Thyroid gland (tissue), 4 donors: Measurements from ENCODE around the gene ROBO2. TPM values are rescaled to one million over a fixed set of nuclear protein-coding genes. Genes with fewer than 3 reads are reported as not detected.

Experiments
- DNase-seq, 2 donors: peaks; one replicate each; pipeline ENCODE4 v3.0.0-alpha.2; 2019
- H3K27ac ChIP-seq, 3 donors: fragments of 200-600 bp; sonication (generic); 1 replicate in 2 of 3; 2 replicates in 1 of 3; pipeline ENCODE4 v1.5.1; 2016 to 2019; ENCODE audit warnings: mild to moderate bottlenecking in 1 of 3, moderate library complexity in 1 of 3
- H3K27me3 ChIP-seq: fragments of 200-600 bp; sonication (generic); one replicate; pipeline ENCODE4 v1.5.1; 2019
- H3K36me3 ChIP-seq, 2 donors: fragments of 200-600 bp; sonication (generic); one replicate each; pipeline ENCODE4 v1.5.1; 2016 to 2019
- H3K4me1 ChIP-seq, 2 donors: fragments of 200-600 bp; sonication (generic); one replicate each; pipeline ENCODE4 v1.5.1; 2017 to 2019
- H3K4me3 ChIP-seq, 3 donors: fragments of 200-600 bp; sonication (generic); replicated peaks in 1 of 3; 1 replicate in 2 of 3; 2 replicates in 1 of 3; pipeline ENCODE4 v1.5.1; 2016; ENCODE audit warnings: mild to moderate bottlenecking in 1 of 3
- H3K9me3 ChIP-seq: fragments of 200-600 bp; sonication (generic); one replicate; pipeline ENCODE4 v1.5.1; 2017
- POLR2A ChIP-seq, 2 donors: fragments of 450-650 bp; IDR thresholded peaks; one replicate each; pipeline ENCODE4 v1.6.1; 2017; ENCODE audit warnings: antibody characterized with exemption in 2 of 2, mild to moderate bottlenecking in 2 of 2, moderate library complexity in 1 of 2
- WGBS, 2 donors: methylation state at CpG; one replicate each; pipeline ENCODE4 v1.1.5; 2017; 5-methylcytosine and 5-hydroxymethylcytosine counted together
- intact Hi-C: fragments of 100-400 bp; cut with DNase I; formaldehyde crosslinking; loops from one replicate; pipeline ENCODE4 v1.15.1; 2023
- total RNA-seq, 4 donors: library from RNA; depleted of rRNA; stranded (reverse); fragments of >200 nt; gene quantifications; one replicate each; pipeline ENCODE4 v1.2.3, GENCODE V29; 2016
- TF ChIP-seq, protein P1 (sequence below), 6 experiments: fragments of 200-600 bp in 3 of 6; fragments of 450-650 bp in 3 of 6; sonication (generic) in 3 of 6; IDR thresholded peaks; one replicate each; pipeline ENCODE4 v1.5.1; 2016 to 2019; ENCODE audit warnings: antibody characterized with exemption in 6 of 6, mild to moderate bottlenecking in 2 of 6, inconsistent platforms in 1 of 6, moderate library complexity in 1 of 6

The ROBO2 gene
- total RNA-seq, 4 donors from 2014 or later: 0.56 to 1.5 TPM; not detected in 2

DNA sequence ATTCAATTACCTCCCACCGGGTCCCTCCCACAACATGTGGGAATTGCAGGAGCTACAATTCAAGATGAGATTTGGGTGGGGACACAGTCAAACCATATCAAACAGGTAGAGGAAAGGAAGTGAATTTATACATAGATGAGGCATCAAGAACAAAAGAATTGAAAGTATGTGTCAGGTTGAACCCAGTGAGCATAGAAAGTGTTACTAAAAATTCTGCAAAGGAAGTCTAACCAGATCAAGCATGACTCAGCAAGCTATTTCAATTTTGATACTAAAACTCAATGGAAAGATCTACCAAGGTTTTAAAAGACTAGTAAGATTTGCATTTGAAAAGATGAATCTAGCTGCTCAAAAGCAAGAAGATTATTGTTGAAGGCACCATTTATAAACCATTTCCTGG lies 323.0 kb downstream of the ROBO2 start:
- Histone ChIP-seq H3K9me3 (no peaks in the 10 kb centered on the region), H3K4me1 (no peaks in the 10 kb centered on the region), H3K4me3 (no peak overlapping the region), H3K27ac (no peak overlapping the region), H3K27me3 (no peaks in the 10 kb centered on the region), H3K36me3 (no peaks in the 10 kb centered on the region)
- 93 to 95% methylated on average over 1 of the region's 1 CpG for WGBS, 2 donors
- no peak for DNase-seq
- TF ChIP-seq, protein P1, sequence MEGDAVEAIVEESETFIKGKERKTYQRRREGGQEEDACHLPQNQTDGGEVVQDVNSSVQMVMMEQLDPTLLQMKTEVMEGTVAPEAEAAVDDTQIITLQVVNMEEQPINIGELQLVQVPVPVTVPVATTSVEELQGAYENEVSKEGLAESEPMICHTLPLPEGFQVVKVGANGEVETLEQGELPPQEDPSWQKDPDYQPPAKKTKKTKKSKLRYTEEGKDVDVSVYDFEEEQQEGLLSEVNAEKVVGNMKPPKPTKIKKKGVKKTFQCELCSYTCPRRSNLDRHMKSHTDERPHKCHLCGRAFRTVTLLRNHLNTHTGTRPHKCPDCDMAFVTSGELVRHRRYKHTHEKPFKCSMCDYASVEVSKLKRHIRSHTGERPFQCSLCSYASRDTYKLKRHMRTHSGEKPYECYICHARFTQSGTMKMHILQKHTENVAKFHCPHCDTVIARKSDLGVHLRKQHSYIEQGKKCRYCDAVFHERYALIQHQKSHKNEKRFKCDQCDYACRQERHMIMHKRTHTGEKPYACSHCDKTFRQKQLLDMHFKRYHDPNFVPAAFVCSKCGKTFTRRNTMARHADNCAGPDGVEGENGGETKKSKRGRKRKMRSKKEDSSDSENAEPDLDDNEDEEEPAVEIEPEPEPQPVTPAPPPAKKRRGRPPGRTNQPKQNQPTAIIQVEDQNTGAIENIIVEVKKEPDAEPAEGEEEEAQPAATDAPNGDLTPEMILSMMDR (IDR thresholded peaks at IDR 0.05): no peak
- no peak for TF ChIP-seq POLR2A (IDR thresholded peaks at IDR 0.05)
- intact Hi-C loops: no loop called here

DNA sequence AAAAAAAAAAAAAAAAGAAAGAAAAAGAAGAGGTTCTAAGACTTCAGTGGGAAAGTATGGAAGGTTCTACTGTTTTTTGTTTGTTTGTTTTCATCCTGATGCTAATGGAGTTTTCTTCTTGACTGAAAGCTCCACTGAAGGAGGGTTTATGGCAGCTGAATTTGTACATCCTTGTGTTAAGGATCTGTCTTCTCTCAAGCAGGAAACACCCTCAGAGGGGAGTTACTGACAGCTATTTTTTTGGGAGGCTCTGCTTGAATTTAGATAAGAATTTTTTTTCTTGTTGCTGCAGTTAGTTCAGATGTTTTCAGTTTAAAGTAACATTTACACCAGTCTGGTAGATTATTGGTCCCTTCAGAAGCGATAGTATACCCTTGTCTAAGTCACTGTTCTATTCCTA lies 325.3 kb downstream of the ROBO2 start:
- H3K27ac ChIP-seq: no peak overlapping the region
- intact Hi-C loops: no loop called here
- DNase-seq: no peak
- H3K36me3 ChIP-seq: no peaks in the 10 kb centered on the region
- H3K9me3 ChIP-seq: no peaks in the 10 kb centered on the region
- H3K27me3 ChIP-seq: no peaks in the 10 kb centered on the region
- no peak for TF ChIP-seq POLR2A (IDR thresholded peaks at IDR 0.05)
- TF ChIP-seq, protein P1 (IDR thresholded peaks at IDR 0.05): no peak
- 95 to 96% methylated on average over 1 of the region's 1 CpG for WGBS, 2 donors
- no peaks in the 10 kb centered on the region for H3K4me1 ChIP-seq
- H3K4me3 ChIP-seq: no peak overlapping the region

DNA sequence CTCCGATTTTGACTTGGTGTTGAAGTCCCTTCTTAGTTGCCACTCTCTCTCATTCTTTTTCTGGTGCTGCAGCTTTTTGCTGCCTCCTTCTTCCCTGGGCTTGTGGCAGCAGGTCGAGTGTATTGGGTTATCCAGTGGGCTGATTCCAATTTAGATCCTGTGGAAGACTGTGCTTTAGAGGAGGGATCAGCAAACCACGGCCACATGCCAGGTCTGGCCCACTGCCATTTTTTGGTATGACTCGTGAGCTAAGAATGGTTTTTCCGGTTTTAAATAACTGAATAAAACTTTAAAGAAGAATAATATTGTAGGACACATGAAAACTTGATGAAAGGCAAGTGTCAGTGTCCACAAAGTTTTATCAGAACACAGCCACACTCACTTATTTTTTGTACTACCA lies 330.5 kb downstream of the ROBO2 start:
- no peaks in the 10 kb centered on the region for H3K27me3 ChIP-seq
- peak; percentile 5 to 8 for DNase-seq
- H3K27ac ChIP-seq: no peak overlapping the region
- H3K9me3 ChIP-seq: no peaks in the 10 kb centered on the region
- no peaks in the 10 kb centered on the region for H3K4me1 ChIP-seq
- intact Hi-C loops: no loop called here
- 45 to 64% methylated on average over 5 of the region's 5 CpGs for WGBS, 2 donors
- TF ChIP-seq POLR2A (IDR thresholded peaks at IDR 0.05): no peak
- TF ChIP-seq, protein P1 (IDR thresholded peaks at IDR 0.05): no peak
- no peak overlapping the region for H3K4me3 ChIP-seq
- no peaks in the 10 kb centered on the region for H3K36me3 ChIP-seq

DNA sequence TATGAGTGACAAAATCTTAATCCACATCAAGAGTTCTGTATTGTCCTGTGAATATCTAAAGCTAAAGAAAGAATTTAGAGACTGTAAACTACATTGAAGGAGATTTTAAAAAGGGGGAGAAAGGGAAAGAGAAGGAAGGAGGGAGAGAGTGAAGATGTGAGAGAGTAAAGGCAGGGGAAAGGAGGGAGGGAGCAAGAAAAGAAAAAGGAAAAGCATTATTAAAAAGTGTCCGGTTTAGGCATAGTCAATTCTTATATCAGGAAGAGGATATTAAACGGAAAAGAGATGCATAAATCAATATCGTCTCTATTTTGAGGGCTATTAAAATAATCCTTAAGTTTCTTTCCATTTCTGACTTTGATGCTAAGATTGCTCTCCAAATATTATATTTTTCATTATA lies 332.1 kb downstream of the ROBO2 start:
- H3K4me1 ChIP-seq: no peaks in the 10 kb centered on the region
- WGBS, 2 donors: 62 to 78% methylated on average over 3 of the region's 3 CpGs
- no peaks in the 10 kb centered on the region for H3K36me3 ChIP-seq
- intact Hi-C loops: no loop called here
- no peaks in the 10 kb centered on the region for H3K9me3 ChIP-seq
- DNase-seq: no peak
- H3K27me3 ChIP-seq: no peaks in the 10 kb centered on the region
- no peak for TF ChIP-seq POLR2A (IDR thresholded peaks at IDR 0.05)
- TF ChIP-seq, protein P1 (IDR thresholded peaks at IDR 0.05): no peak
- H3K4me3 ChIP-seq: no peak overlapping the region
- no peak overlapping the region for H3K27ac ChIP-seq

DNA sequence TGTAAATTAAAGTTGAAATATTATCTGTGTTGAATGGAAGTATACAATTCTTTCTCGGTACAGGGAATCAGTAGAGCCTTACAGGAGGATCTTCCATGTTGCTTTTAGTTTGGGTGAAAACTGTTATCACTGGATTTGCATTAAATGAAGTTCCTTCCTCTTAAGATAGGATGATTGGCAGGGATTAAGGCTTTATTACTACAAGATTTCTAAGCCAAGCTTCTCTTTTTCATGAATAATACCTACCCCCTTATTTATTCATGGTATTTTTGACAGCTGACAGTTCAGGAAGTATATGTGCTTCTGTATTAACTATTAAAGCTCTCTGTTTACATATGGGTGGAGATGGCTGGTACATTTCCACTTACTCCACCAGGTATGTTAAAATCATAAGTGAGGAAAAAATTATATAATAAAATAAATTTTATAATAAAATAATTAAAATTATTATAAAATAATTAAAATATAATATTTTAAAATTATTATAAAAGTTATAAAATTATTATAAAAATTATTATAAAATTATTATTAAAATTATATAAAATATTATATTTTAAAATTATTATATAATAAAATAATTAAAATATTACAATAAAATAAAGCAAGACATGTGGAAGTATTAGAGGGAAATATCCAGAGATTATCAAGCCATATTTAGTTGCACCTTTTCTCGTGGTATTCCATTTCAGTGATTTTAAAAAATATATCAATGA lies 332.9 kb downstream of the ROBO2 start:
- WGBS, 2 donors: 95 to 96% methylated on average over 2 of the region's 2 CpGs
- H3K36me3 ChIP-seq: no peaks in the 10 kb centered on the region

More for the DNA sequence above, 332.9 kb downstream of the ROBO2 start:
- Histone ChIP-seq H3K9me3 (no peaks in the 10 kb centered on the region), H3K27me3 (no peaks in the 10 kb centered on the region), H3K27ac (no peak overlapping the region), H3K4me1 (no peaks in the 10 kb centered on the region), H3K4me3 (no peak overlapping the region)
- DNase-seq: no peak
- TF ChIP-seq, protein P1 (IDR thresholded peaks at IDR 0.05): no peak
- TF ChIP-seq POLR2A (IDR thresholded peaks at IDR 0.05): no peak
- intact Hi-C loops: no loop called here
